Activated naive CD8-positive, alpha-beta T cell treated with anti-CD3 and anti-CD28 coated beads, Interleukin-2, amount 50 U/mL, for 24 hours (primary cell): ENCODE results near the gene LCN1.

Source experiments
- ATAC-seq: fragments of 150-1000 bp; cut with Tn5 transposase; one replicate; pipeline ENCODE4 v1.10.0; 2021
- DNase-seq: peaks from one replicate; pipeline ENCODE4 v3.0.0; 2021
- H3K27ac Mint-ChIP-seq: one replicate; pipeline ENCODE4 v1.8.0; 2021; ENCODE audit warnings: mild to moderate bottlenecking, mixed read lengths
- H3K27me3 Mint-ChIP-seq: one replicate; pipeline ENCODE4 v1.8.0; 2021; ENCODE audit warnings: mixed read lengths
- H3K36me3 Mint-ChIP-seq: one replicate; pipeline ENCODE4 v1.8.0; 2021; ENCODE audit warnings: low read depth, mixed read lengths
- H3K4me1 Mint-ChIP-seq: one replicate; pipeline ENCODE4 v1.8.0; 2021; ENCODE audit warnings: mixed read lengths
- H3K4me3 Mint-ChIP-seq: one replicate; pipeline ENCODE4 v1.8.0; 2021; ENCODE audit warnings: mild to moderate bottlenecking, moderate library complexity, mixed read lengths
- H3K9me3 Mint-ChIP-seq: one replicate; pipeline ENCODE4 v1.8.0; 2021; ENCODE audit warnings: mixed read lengths

LCN1 gene

DNA sequence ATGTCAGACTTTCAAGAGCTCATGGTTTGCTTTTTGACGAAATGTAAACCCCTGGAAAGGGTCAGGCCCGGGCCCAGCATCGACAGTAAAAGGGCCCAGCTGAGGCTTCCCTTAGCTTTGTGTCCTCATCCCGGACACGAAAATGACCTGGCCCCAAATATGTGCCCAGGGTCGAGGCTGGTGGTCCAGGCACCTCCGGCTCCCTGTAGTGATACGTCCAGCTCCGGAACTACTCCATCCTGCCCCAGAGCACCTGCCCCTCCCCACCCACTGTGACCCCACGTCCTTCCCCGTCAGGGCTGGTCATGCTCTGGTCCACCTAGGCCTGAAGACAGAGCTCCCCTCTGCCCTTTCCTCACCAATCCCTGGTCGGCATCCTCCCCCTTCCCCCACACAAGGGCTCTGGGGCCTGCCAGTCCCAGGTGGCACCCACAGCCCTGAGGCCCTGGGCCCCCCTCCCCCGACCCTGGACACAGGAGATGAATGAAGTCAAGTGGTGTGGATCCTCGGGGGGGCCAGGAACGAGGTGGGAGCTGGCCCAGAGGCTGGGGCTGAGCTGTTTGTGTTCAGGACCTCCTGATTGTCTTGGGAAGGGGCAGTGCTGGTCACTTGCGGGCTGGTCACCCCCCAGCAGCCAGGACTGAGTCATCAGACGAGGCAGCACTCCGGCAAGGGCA lies 30.9 kb downstream of the LCN1 start:
- Mint-ChIP-seq H3K27me3 (no peaks in the 10 kb centered on the region), H3K27ac (no peak overlapping the region), H3K9me3 (no peaks in the 10 kb centered on the region), H3K4me3 (no peak overlapping the region), H3K36me3 (no peaks in the 10 kb centered on the region), H3K4me1 (no peaks in the 10 kb centered on the region)
- DNase-seq (no peak), ATAC-seq (no peak)

DNA sequence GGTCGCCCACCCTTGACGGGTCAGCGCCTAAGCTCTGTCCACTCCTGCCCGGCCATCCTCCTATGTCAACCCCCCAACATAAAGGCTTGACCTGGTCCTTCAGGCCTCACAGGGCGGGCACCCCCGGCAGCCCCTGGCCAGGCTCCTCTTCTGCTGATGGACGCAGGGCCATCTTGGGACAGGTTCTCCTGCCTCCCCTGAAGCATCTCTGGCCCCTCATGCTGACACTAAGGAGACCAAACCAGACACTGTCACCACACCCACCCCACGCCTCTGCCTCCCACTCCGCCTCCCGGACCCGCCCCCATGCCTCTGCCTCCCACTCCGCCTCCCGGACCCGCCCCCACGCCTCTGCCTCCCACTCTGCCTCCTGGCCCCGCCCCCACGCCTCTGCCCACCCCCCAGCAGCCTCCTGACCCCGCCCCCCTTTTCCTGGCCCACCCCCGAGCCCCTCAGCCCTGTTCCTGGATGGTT lies 31.5 kb downstream of the LCN1 start:
- Mint-ChIP-seq H3K36me3 (no peaks in the 10 kb centered on the region), H3K9me3 (no peaks in the 10 kb centered on the region), H3K4me1 (no peaks in the 10 kb centered on the region), H3K27me3 (no peaks in the 10 kb centered on the region), H3K4me3 (no peak overlapping the region), H3K27ac (no peak overlapping the region)
- DNase-seq (no peak), ATAC-seq (no peak)

DNA sequence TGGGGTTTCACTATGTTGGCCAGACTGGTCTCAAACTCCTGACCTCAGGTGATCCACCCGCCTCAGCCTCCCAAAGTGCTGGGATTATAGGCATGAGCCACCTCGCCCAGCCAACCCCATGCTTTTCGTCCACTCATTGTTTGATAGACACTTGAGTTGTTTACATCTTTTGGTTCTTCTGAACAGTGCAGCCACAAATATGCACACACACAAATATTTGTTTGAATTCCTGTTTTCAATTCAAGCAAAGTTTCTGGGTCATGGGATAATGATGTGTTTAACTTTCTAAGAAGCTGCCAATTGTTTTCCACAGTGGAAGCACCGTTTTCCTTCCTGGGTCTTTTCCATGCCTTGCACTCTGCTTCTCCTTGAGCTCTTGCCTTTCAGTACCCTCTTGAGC lies 33.5 kb downstream of the LCN1 start:
- Mint-ChIP-seq H3K4me3 (no peak overlapping the region), H3K27me3 (peaks cover 2% of the 10 kb centered on the region), H3K4me1 (no peaks in the 10 kb centered on the region), H3K9me3 (no peaks in the 10 kb centered on the region), H3K36me3 (no peaks in the 10 kb centered on the region), H3K27ac (no peak overlapping the region)
- DNase-seq (no peak), ATAC-seq (no peak)

DNA sequence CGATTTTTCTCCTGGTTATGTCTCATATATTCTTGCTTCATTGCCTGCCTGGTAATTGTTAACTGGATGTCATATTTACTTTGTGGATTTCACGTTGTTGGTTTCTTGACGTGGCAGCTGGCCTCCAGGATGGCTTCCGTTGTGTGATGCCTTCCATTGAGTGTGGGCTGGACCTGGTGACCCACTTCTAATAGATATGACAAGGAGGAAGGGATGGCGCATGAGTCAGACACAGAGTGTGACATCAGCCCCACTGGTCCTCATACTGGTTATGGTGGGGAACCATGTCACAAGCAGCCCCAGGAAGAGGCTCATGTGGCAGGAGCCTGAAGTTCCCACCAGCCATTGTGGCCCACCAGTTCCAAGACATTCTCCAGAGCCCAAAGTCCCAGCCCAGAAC lies 34.0 kb downstream of the LCN1 start:
- ATAC-seq (no peak), DNase-seq (no peak)
- no peaks in the 10 kb centered on the region for H3K36me3 Mint-ChIP-seq

DNA sequence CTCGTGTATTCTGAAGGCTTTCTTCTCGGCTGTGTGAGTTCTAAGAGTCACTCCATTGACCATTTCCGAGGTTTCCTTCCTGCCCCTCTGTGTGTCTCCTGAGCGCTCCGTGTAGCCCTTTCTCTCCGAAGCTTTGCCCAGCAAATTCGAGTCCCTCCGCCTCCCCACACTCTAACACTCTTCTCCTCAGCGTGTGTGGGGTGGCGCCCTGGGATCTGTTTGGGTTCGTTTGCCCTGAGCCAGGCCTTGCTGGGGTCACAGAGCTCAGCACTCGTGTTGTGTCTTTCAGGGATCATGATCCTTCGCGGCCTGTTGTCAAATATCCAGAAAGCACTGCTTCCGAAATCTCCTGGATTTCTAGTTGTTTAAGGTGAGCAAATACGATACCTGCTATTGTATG lies 34.7 kb downstream of the LCN1 start:
- no peak overlapping the region for H3K27ac Mint-ChIP-seq
- ATAC-seq (no peak), DNase-seq (no peak)
- peaks cover 4% of the 10 kb centered on the region for H3K27me3 Mint-ChIP-seq
- no peaks in the 10 kb centered on the region for H3K9me3 Mint-ChIP-seq
- no peaks in the 10 kb centered on the region for H3K36me3 Mint-ChIP-seq
- no peaks in the 10 kb centered on the region for H3K4me1 Mint-ChIP-seq
- no peak overlapping the region for H3K4me3 Mint-ChIP-seq

More for the DNA sequence above, 34.0 kb downstream of the LCN1 start:
- H3K9me3 Mint-ChIP-seq, result no peaks in the 10 kb centered on the region
- no peak overlapping the region for H3K4me3 Mint-ChIP-seq
- H3K27ac Mint-ChIP-seq, result no peak overlapping the region
- H3K27me3 Mint-ChIP-seq, result peaks cover 4% of the 10 kb centered on the region
- H3K4me1 Mint-ChIP-seq, result no peaks in the 10 kb centered on the region

DNA sequence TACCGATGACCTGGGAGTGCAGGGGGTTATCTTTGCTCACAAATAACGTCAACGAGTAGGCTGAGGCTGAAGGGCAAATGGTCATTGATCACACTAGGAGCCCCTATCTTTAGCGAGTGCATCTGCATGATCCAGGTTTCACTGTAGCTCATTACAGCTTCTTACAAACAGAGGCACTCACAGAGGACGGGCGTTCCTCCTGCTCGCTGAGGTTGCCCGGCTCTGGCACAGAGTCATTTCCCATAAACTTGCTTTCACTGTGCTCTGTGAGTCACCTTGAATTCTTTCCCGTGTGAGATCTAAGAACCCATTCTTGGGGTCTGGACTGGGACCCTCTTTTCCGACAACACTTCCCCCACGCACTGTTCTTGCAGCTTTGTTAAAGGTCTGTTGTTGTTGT lies 38.4 kb downstream of the LCN1 start:
- Mint-ChIP-seq H3K4me3 (no peak overlapping the region), H3K9me3 (no peaks in the 10 kb centered on the region), H3K36me3 (no peaks in the 10 kb centered on the region), H3K27me3 (peaks cover 8% of the 10 kb centered on the region), H3K4me1 (no peaks in the 10 kb centered on the region), H3K27ac (no peak overlapping the region)
- ATAC-seq (no peak), DNase-seq (no peak)

DNA sequence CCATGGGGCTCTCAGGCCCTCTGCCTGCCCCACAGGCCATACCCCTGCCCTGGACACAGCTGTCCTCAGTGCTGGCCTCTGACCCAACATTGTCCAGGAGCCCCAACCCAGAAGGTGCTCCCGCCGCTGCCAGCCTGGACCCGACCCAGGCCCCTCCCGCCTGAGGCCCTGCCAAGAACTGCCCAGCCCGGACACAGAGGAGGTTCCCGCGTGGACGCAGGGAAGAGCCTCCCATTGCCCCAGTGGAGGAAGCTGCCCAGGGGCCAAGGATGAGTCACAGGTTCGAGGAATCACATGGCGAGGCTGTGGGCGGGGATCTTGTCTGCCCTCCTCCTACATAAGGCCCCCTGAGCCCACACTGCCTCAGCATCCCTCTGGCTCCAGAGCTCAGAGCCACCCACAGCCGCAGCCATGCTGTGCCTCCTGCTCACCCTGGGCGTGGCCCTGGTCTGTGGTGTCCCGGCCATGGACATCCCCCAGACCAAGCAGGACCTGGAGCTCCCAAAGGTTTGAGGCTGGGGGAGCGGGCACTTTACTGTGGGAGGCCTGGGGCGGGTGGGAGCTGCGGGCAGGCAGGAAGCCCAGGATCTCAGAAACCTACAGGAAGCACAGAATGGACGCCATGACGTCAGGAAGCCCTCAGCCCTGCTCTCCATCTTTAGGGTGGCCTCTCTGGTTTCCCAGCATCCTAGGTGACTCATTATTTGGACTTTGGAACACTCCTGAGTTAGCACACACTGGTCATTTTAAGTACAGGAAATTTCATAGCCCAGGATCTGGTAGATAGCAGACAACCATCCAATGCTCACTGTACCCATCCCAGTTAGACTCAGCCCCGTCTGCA lies 40.4 kb downstream of the LCN1 start, which contains the start of gene PAEP:
Gene PAEP (plus strand): TSS at position 366 of the 844 bp plus-strand sequence.
- peaks cover 10% of the 10 kb centered on the region for H3K27me3 Mint-ChIP-seq
- DNase-seq (no peak), ATAC-seq (no peak)
- no peaks in the 10 kb centered on the region for H3K4me1 Mint-ChIP-seq
- H3K27ac Mint-ChIP-seq, result no peak within 1 kb of the TSS
- H3K9me3 Mint-ChIP-seq, result no peaks in the 10 kb centered on the region
- no peaks in the 10 kb centered on the region for H3K36me3 Mint-ChIP-seq
- H3K4me3 Mint-ChIP-seq, result no peak within 1 kb of the TSS

DNA sequence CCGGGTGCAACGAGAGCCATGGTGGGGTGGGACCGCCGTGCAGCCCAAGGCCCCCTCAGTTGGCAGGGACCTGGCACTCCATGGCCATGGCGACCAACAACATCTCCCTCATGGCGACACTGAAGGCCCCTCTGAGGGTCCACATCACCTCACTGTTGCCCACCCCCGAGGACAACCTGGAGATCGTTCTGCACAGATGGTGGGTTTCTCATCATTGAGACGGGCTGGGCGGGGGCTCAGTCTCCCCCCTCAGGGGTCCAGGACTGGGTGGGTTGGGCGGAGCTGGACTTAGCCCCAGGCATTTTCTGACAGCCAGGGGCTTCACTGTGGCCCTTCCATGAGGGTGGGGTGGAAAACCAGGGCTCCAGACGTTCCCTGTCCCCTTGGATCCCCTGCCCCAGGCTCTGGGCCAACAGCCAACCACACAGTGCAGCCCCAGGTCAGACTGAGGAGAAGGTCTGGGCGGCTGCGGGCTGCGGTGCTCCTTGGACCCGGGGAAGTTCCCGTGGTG lies 41.0 kb downstream of the LCN1 start:
- H3K4me1 Mint-ChIP-seq, result no peaks in the 10 kb centered on the region
- no peaks in the 10 kb centered on the region for H3K9me3 Mint-ChIP-seq
- ATAC-seq, result no peak
- no peak overlapping the region for H3K4me3 Mint-ChIP-seq
- DNase-seq, result no peak
- no peaks in the 10 kb centered on the region for H3K36me3 Mint-ChIP-seq
- no peak overlapping the region for H3K27ac Mint-ChIP-seq
- H3K27me3 Mint-ChIP-seq, result peaks cover 14% of the 10 kb centered on the region

DNA sequence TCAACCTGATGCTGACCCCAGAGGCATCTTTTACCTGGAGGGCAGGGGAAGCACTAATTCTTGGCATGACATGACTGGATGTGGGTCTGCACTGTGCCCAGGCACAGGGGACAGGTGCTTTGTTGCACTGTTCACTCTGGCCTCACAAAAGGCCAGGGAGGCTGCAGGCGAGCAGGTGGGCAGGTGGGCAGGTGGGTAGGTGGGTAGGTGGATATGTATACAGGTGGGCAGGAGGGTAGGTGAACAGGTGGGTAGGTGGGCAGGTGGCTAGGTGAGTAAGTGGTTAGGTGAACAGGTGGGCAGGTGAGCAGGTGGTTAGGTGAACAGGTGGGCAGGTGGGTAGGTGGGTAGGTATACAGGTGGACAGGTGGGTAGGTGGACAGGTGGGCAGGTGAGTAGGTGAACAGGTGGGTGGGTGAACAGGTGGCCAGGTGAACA lies 41.8 kb downstream of the LCN1 start:
- no peaks in the 10 kb centered on the region for H3K36me3 Mint-ChIP-seq
- ATAC-seq (no peak), DNase-seq (no peak)
- no peak overlapping the region for H3K4me3 Mint-ChIP-seq
- peaks cover 14% of the 10 kb centered on the region for H3K27me3 Mint-ChIP-seq
- H3K9me3 Mint-ChIP-seq, result no peaks in the 10 kb centered on the region
- no peaks in the 10 kb centered on the region for H3K4me1 Mint-ChIP-seq
- H3K27ac Mint-ChIP-seq, result no peak overlapping the region

DNA sequence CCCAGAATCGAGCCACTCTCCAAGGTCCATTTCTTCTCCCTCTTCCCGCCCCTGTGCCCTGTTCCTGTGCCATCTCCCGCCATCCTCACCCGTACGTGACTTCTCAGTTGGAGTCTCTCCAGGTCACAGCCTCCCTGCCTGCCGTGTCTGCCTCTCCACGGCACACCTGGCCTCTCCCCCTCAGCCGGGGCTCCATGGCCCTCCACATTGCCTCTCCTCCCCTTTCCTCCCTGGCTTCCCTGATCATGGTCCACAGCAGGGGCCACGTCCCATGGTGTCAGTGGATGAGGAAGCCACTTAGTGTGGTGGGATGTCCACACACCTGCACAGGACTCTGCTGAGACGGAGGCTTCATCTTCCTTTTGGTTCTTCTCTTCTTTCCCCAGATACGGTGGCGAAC lies 42.6 kb downstream of the LCN1 start:
- Mint-ChIP-seq H3K4me3 (no peak overlapping the region), H3K9me3 (peaks cover under 1% of the 10 kb centered on the region), H3K27ac (no peak overlapping the region), H3K36me3 (no peaks in the 10 kb centered on the region), H3K4me1 (no peaks in the 10 kb centered on the region), H3K27me3 (peaks cover 14% of the 10 kb centered on the region)
- no peak for ATAC-seq
- no peak for DNase-seq

DNA sequence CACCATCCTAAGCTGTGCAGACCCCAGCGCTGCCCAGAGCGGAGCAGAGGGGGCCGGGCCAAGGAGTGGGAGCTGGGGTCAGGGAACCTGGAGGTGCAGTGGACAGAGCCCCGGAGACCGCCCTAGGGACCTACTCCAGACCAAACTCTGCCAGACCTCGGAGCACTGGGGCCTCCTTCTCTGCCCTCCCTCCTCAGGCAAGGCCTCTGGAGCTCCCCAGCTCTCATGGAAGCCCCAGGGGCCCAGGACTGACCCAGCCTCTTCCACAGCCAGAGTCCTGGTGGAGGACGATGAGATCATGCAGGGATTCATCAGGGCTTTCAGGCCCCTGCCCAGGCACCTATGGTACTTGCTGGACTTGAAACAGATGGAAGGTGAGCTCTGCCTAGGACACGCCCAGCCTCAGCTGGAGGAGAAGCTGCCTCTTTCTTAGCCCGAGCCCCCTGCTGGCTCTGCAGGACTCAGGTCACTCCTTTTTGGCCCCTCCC lies 43.9 kb downstream of the LCN1 start:
- Mint-ChIP-seq H3K9me3 (peaks cover 7% of the 10 kb centered on the region), H3K36me3 (no peaks in the 10 kb centered on the region)

DNA sequence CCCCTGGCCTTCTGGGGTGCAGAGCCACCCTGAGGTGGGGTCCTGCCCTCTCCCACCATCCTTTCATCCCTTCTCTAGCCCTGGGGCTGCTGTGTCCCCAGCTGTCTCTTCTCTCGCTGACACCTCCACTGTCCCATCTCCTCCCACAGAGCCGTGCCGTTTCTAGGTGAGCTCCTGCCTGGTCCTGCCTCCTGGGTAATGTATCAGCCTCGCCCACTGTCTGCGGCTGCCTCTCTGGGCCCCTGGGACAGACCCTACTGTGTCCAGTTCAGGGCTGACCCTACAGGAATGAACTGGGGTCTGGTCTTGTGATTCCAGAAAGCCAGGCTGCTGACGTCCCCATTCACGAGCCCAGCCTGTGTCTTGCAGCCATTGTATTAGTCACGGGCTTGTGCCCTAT lies 44.4 kb downstream of the LCN1 start:
- Mint-ChIP-seq H3K4me1 (no peaks in the 10 kb centered on the region), H3K4me3 (no peak overlapping the region), H3K9me3 (peaks cover 7% of the 10 kb centered on the region), H3K27ac (no peak overlapping the region), H3K27me3 (peaks cover 12% of the 10 kb centered on the region), H3K36me3 (no peaks in the 10 kb centered on the region)
- no peak for DNase-seq
- no peak for ATAC-seq

More for the DNA sequence above, 43.9 kb downstream of the LCN1 start:
- no peak for DNase-seq
- no peak for ATAC-seq
- peaks cover 10% of the 10 kb centered on the region for H3K27me3 Mint-ChIP-seq
- no peaks in the 10 kb centered on the region for H3K4me1 Mint-ChIP-seq
- H3K4me3 Mint-ChIP-seq, result no peak overlapping the region
- H3K27ac Mint-ChIP-seq, result no peak overlapping the region

DNA sequence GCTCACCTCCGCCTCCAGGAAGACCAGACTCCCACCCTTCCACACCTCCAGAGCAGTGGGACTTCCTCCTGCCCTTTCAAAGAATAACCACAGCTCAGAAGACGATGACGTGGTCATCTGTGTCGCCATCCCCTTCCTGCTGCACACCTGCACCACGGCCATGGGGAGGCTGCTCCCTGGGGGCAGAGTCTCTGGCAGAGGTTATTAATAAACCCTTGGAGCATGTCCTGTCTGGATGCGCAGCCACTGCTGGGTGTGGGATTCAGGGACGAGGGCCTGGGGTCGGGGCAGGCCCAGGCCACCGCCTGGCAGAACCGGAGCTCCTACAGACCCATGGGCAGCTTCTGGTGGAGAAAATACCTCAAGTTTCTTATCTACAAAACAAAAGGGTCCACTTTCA lies 45.3 kb downstream of the LCN1 start:
- no peak for ATAC-seq

DNA sequence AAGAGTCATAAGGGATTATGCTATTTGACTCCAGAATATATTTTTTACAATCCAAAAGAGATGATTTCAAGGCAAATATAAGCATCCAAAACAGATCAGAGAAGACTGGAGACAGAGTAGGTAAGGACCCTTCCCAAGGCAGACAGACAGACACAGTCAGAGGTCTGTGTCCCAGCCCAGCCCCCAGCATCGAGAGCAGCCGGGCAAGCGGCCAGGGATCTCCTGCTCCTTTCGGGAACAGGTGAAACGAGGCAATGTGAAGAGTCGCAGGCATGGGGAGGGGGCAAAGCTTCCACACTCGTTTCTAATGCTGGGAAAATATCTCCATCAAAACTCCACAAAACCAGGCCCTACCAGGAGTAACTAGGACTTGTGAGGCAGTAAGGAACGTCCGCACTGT lies 46.1 kb downstream of the LCN1 start:
- peaks cover 12% of the 10 kb centered on the region for H3K27me3 Mint-ChIP-seq
- H3K27ac Mint-ChIP-seq, result no peak overlapping the region
- peaks cover 7% of the 10 kb centered on the region for H3K9me3 Mint-ChIP-seq

More for the DNA sequence above, 45.3 kb downstream of the LCN1 start:
- H3K9me3 Mint-ChIP-seq, result peaks cover 7% of the 10 kb centered on the region
- no peak for DNase-seq
- no peaks in the 10 kb centered on the region for H3K4me1 Mint-ChIP-seq
- peaks cover 12% of the 10 kb centered on the region for H3K27me3 Mint-ChIP-seq
- no peaks in the 10 kb centered on the region for H3K36me3 Mint-ChIP-seq
- H3K27ac Mint-ChIP-seq, result no peak overlapping the region
- H3K4me3 Mint-ChIP-seq, result no peak overlapping the region

DNA sequence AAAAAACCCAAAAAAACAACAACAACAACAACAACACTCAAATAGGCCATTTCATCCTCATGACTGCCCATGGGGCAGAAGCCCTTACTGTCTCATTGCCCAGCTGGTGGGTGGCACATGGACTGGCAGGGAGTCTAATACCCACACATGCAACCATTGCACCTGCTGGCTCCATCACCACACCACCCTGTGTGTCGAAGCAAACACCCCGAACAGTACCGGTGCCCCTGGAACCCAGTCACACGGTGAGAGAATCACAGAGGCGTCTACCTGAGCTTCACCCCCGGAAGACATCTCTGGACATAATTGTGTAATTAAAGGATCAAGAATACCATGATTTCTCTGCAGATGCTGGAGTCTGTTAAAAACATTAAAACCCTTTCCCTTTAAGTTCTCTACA lies 46.8 kb downstream of the LCN1 start:
- no peaks in the 10 kb centered on the region for H3K4me1 Mint-ChIP-seq
- ATAC-seq, result no peak
- H3K27me3 Mint-ChIP-seq, result peaks cover 12% of the 10 kb centered on the region
- DNase-seq, result no peak
- H3K4me3 Mint-ChIP-seq, result no peak overlapping the region
- peaks cover 7% of the 10 kb centered on the region for H3K9me3 Mint-ChIP-seq
- H3K36me3 Mint-ChIP-seq, result no peaks in the 10 kb centered on the region
- no peak overlapping the region for H3K27ac Mint-ChIP-seq

More for the DNA sequence above, 46.1 kb downstream of the LCN1 start:
- Mint-ChIP-seq H3K36me3 (no peaks in the 10 kb centered on the region), H3K4me1 (no peaks in the 10 kb centered on the region), H3K4me3 (no peak overlapping the region)
- ATAC-seq (no peak), DNase-seq (no peak)
